ENCODE measurements around the gene SYT2. TPM values are rescaled to one million over a fixed set of nuclear protein-coding genes. Genes with fewer than 3 reads are reported as not detected.

The SYT2 gene
- total RNA-seq, 1 donor from 2014 or later: 0.26 TPM

- no peaks in the 10 kb centered on the region for H3K9me3 Mint-ChIP-seq
- Histone ChIP-seq H3K9ac (no peak overlapping the region), H3K9me3 (ENCODE audit: low read depth) (no peaks in the 10 kb centered on the region), H3K4me2 (no peak overlapping the region), H3K36me3 (no peaks in the 10 kb centered on the region), H3K4me3 (no peak overlapping the region), H2AFZ (replicated peaks) (no peak overlapping the region), H3K79me2 (ENCODE audit: low read depth) (no peaks in the 10 kb centered on the region), H3K4me1 (no peaks in the 10 kb centered on the region), H4K20me1 (ENCODE audit: low read depth) (peaks cover 25% of the 10 kb centered on the region), H3K27me3 (peaks cover 33% of the 10 kb centered on the region), H3K27ac (no peak overlapping the region), H3F3A (ENCODE audit: low read depth) (no peaks in the 10 kb centered on the region)
- no peak overlapping the region for H3K27ac Mint-ChIP-seq
- H3K36me3 Mint-ChIP-seq: no peaks in the 10 kb centered on the region
- H3K4me1 Mint-ChIP-seq: peaks cover 9% of the 10 kb centered on the region
- no peak for DNase-seq (ENCODE audit: low spot score)
- TF ChIP-seq CTCF (IDR thresholded peaks at IDR 0.05) (no peak), EZH2 (IDR thresholded peaks at IDR 0.05) (no peak), EZH2phosphoT487 (IDR thresholded peaks at IDR 0.05) (no peak)
- no peak overlapping the region for H3K4me3 Mint-ChIP-seq
- peaks cover 38% of the 10 kb centered on the region for H3K27me3 Mint-ChIP-seq (ENCODE audit: insufficient read depth, low read depth)
Measured at GRCh38 chr1:202691816-202692215, 18.4 kb downstream of the SYT2 start.

GRCh38 chr1:202689493-202690342, 20.5 kb downstream of the SYT2 start:
- no peak overlapping the region for H3K4me3 ChIP-seq
- H3F3A ChIP-seq (ENCODE audit: low read depth): no peaks in the 10 kb centered on the region
- Mint-ChIP-seq H3K4me1 (peaks cover 9% of the 10 kb centered on the region), H3K27ac (no peak overlapping the region), H3K36me3 (no peaks in the 10 kb centered on the region), H3K4me3 (no peak overlapping the region), H3K27me3 (ENCODE audit: insufficient read depth, low read depth) (peaks cover 31% of the 10 kb centered on the region), H3K9me3 (no peaks in the 10 kb centered on the region)
- no peaks in the 10 kb centered on the region for H3K4me1 ChIP-seq
- H3K9ac ChIP-seq: no peak overlapping the region
- no peak for TF ChIP-seq EZH2phosphoT487 (IDR thresholded peaks at IDR 0.05)
- TF ChIP-seq EZH2 (IDR thresholded peaks at IDR 0.05): no peak
- H2AFZ ChIP-seq (replicated peaks): no peak overlapping the region
- H3K27me3 ChIP-seq: peaks cover 15% of the 10 kb centered on the region
- H4K20me1 ChIP-seq (ENCODE audit: low read depth): peaks cover 15% of the 10 kb centered on the region
- DNase-seq (ENCODE audit: low spot score): peak; percentile 18
- no peak overlapping the region for H3K4me2 ChIP-seq
- H3K9me3 ChIP-seq (ENCODE audit: low read depth): no peaks in the 10 kb centered on the region
- no peak overlapping the region for H3K27ac ChIP-seq
- H3K79me2 ChIP-seq (ENCODE audit: low read depth): no peaks in the 10 kb centered on the region
- H3K36me3 ChIP-seq: no peaks in the 10 kb centered on the region

- Mint-ChIP-seq H3K9me3 (no peaks in the 10 kb centered on the region), H3K4me3 (no peak overlapping the region), H3K4me1 (peaks cover 9% of the 10 kb centered on the region), H3K27me3 (ENCODE audit: insufficient read depth, low read depth) (peaks cover 26% of the 10 kb centered on the region), H3K27ac (no peak overlapping the region), H3K36me3 (no peaks in the 10 kb centered on the region)
- Histone ChIP-seq H3K79me2 (ENCODE audit: low read depth) (no peaks in the 10 kb centered on the region), H3K36me3 (no peaks in the 10 kb centered on the region), H3K27ac (no peak overlapping the region), H3F3A (ENCODE audit: low read depth) (no peaks in the 10 kb centered on the region), H3K4me1 (no peaks in the 10 kb centered on the region), H3K4me2 (no peak overlapping the region), H3K4me3 (no peak overlapping the region), H3K9me3 (ENCODE audit: low read depth) (no peaks in the 10 kb centered on the region), H2AFZ (replicated peaks) (no peak overlapping the region), H3K27me3 (peaks cover 9% of the 10 kb centered on the region), H3K9ac (no peak overlapping the region), H4K20me1 (ENCODE audit: low read depth) (peaks cover 14% of the 10 kb centered on the region)
- DNase-seq (ENCODE audit: low spot score): no peak
- no peak for TF ChIP-seq EZH2phosphoT487 (IDR thresholded peaks at IDR 0.05)
Measured at GRCh38 chr1:202689082-202689481, 21.2 kb downstream of the SYT2 start.

GRCh38 chr1:202688401-202688800, 21.9 kb downstream of the SYT2 start:
- DNase-seq (ENCODE audit: low spot score): no peak
- Mint-ChIP-seq H3K27ac (no peak overlapping the region), H3K9me3 (no peaks in the 10 kb centered on the region), H3K36me3 (no peaks in the 10 kb centered on the region), H3K4me1 (peaks cover 9% of the 10 kb centered on the region), H3K4me3 (no peak overlapping the region), H3K27me3 (ENCODE audit: insufficient read depth, low read depth) (peaks cover 26% of the 10 kb centered on the region)
- Histone ChIP-seq H3K4me2 (no peak overlapping the region), H3F3A (ENCODE audit: low read depth) (no peaks in the 10 kb centered on the region), H4K20me1 (ENCODE audit: low read depth) (peaks cover 12% of the 10 kb centered on the region), H3K4me3 (no peak overlapping the region), H3K79me2 (ENCODE audit: low read depth) (no peaks in the 10 kb centered on the region), H3K9me3 (ENCODE audit: low read depth) (no peaks in the 10 kb centered on the region), H3K4me1 (no peaks in the 10 kb centered on the region), H3K36me3 (no peaks in the 10 kb centered on the region), H3K9ac (no peak overlapping the region), H3K27me3 (peaks cover 4% of the 10 kb centered on the region), H2AFZ (replicated peaks) (no peak overlapping the region), H3K27ac (no peak overlapping the region)
- no peak for TF ChIP-seq CTCF (IDR thresholded peaks at IDR 0.05)
- TF ChIP-seq EZH2phosphoT487 (IDR thresholded peaks at IDR 0.05): no peak
- TF ChIP-seq EZH2 (IDR thresholded peaks at IDR 0.05): no peak
